ENCODE data around the gene MDK.

The MDK gene

GRCh38 chr11:46391186-46391577 is 9.7 kb downstream of the MDK start:
- Histone ChIP-seq H3K79me1 (ENCODE audit: low read length) (no peaks in the 10 kb centered on the region), H3K4me3 (ENCODE audit: low read length) (no peak overlapping the region), H3K36me3 (ENCODE audit: control insufficient read depth, insufficient read depth, low read length) (no peaks in the 10 kb centered on the region), H4K8ac (ENCODE audit: low read depth, low read length) (no peak overlapping the region), H3K4me1 (ENCODE audit: control insufficient read depth, low read depth, low read length) (peaks cover 6% of the 10 kb centered on the region), H3K79me2 (ENCODE audit: control insufficient read depth, insufficient read depth, low read length) (no peaks in the 10 kb centered on the region), H3K56ac (ENCODE audit: low read length) (no peak overlapping the region), H3K18ac (ENCODE audit: low read length) (no peak overlapping the region), H3K23ac (ENCODE audit: low read length) (no peak overlapping the region), H3K4ac (ENCODE audit: low read depth, low read length) (no peak overlapping the region), H2BK120ac (ENCODE audit: low read depth, low read length) (no peak overlapping the region), H2BK5ac (ENCODE audit: low read length) (no peak overlapping the region), H3K27me3 (ENCODE audit: insufficient read depth, low read length, poor library complexity) (peaks cover 16% of the 10 kb centered on the region), H3K9ac (ENCODE audit: low read length) (no peak overlapping the region), H2BK15ac (replicated peaks; ENCODE audit: low read depth) (no peak overlapping the region), H4K5ac (ENCODE audit: low read length) (no peak overlapping the region), H3K27ac (ENCODE audit: low read depth, low read length) (no peak overlapping the region), H3K4me2 (ENCODE audit: low read length) (peak overlapping the region; percentile 25), H2AK5ac (ENCODE audit: low read length) (no peak overlapping the region)
- DNase-seq, result no peak
- WGBS (ENCODE audit: extremely low coverage, insufficient coverage, low lambda C conversion rate), result no CpG with 5 or more reads among the region's 31 CpGs

GRCh38 chr11:46391578-46392420 is 10.3 kb downstream of the MDK start, which contains the start of gene CHRM4:
Gene CHRM4 (minus strand): TSS chr11:46391776. CDS start chr11:46386557, 5,219 bp downstream.
- H3K4me2 ChIP-seq (ENCODE audit: low read length), result peak within 1 kb of the TSS; percentile 71
- H3K4ac ChIP-seq (ENCODE audit: low read depth, low read length), result no peak within 1 kb of the TSS
- peaks cover 16% of the 10 kb centered on the region for H3K27me3 ChIP-seq (ENCODE audit: insufficient read depth, low read length, poor library complexity)
- H3K18ac ChIP-seq (ENCODE audit: low read length), result no peak within 1 kb of the TSS
- H3K79me2 ChIP-seq (ENCODE audit: control insufficient read depth, insufficient read depth, low read length), result no peaks in the 10 kb centered on the region
- DNase-seq, result peak; percentile 52
- H2BK15ac ChIP-seq (replicated peaks; ENCODE audit: low read depth), result no peak within 1 kb of the TSS
- H3K27ac ChIP-seq (ENCODE audit: low read depth, low read length), result no peak within 1 kb of the TSS
- no peak within 1 kb of the TSS for H3K4me3 ChIP-seq (ENCODE audit: low read length)
- no peaks in the 10 kb centered on the region for H3K79me1 ChIP-seq (ENCODE audit: low read length)
- no peak within 1 kb of the TSS for H4K5ac ChIP-seq (ENCODE audit: low read length)
- peak within 1 kb of the TSS; percentile 42 for H3K56ac ChIP-seq (ENCODE audit: low read length)
- H3K9ac ChIP-seq (ENCODE audit: low read length), result no peak within 1 kb of the TSS
- no peak within 1 kb of the TSS for H3K23ac ChIP-seq (ENCODE audit: low read length)
- no peaks in the 10 kb centered on the region for H3K36me3 ChIP-seq (ENCODE audit: control insufficient read depth, insufficient read depth, low read length)
- H3K4me1 ChIP-seq (ENCODE audit: control insufficient read depth, low read depth, low read length), result peaks cover 6% of the 10 kb centered on the region
- no CpG with 5 or more reads among the region's 123 CpGs for WGBS (ENCODE audit: extremely low coverage, insufficient coverage, low lambda C conversion rate)
- H2BK5ac ChIP-seq (ENCODE audit: low read length), result no peak within 1 kb of the TSS
- H2AK5ac ChIP-seq (ENCODE audit: low read length), result no peak within 1 kb of the TSS
- no peak within 1 kb of the TSS for H2BK120ac ChIP-seq (ENCODE audit: low read depth, low read length)
- no peak within 1 kb of the TSS for H4K8ac ChIP-seq (ENCODE audit: low read depth, low read length)

GRCh38 chr11:46392421-46393230 is 11.2 kb downstream of the MDK start:
- WGBS (ENCODE audit: extremely low coverage, insufficient coverage, low lambda C conversion rate), result no CpG with 5 or more reads among the region's 71 CpGs

GRCh38 chr11:46393231-46393616 is 11.8 kb downstream of the MDK start:
- no CpG with 5 or more reads among the region's 4 CpGs for WGBS (ENCODE audit: extremely low coverage, insufficient coverage, low lambda C conversion rate)
- Histone ChIP-seq H3K18ac (ENCODE audit: low read length) (no peak overlapping the region), H3K4me3 (ENCODE audit: low read length) (no peak overlapping the region)

More at GRCh38 chr11:46392421-46393230, 11.2 kb downstream of the MDK start:
- H2BK5ac ChIP-seq (ENCODE audit: low read length), result no peak overlapping the region
- H3K4me1 ChIP-seq (ENCODE audit: control insufficient read depth, low read depth, low read length), result peaks cover 6% of the 10 kb centered on the region
- no peak overlapping the region for H4K5ac ChIP-seq (ENCODE audit: low read length)
- no peak overlapping the region for H4K8ac ChIP-seq (ENCODE audit: low read depth, low read length)
- peak; percentile 90 for DNase-seq
- no peak overlapping the region for H2BK120ac ChIP-seq (ENCODE audit: low read depth, low read length)
- H3K79me2 ChIP-seq (ENCODE audit: control insufficient read depth, insufficient read depth, low read length), result no peaks in the 10 kb centered on the region
- no peak overlapping the region for H2AK5ac ChIP-seq (ENCODE audit: low read length)
- H3K79me1 ChIP-seq (ENCODE audit: low read length), result no peaks in the 10 kb centered on the region
- H3K27ac ChIP-seq (ENCODE audit: low read depth, low read length), result no peak overlapping the region
- H3K18ac ChIP-seq (ENCODE audit: low read length), result no peak overlapping the region
- no peaks in the 10 kb centered on the region for H3K36me3 ChIP-seq (ENCODE audit: control insufficient read depth, insufficient read depth, low read length)
- no peak overlapping the region for H3K4ac ChIP-seq (ENCODE audit: low read depth, low read length)
- no peak overlapping the region for H3K4me3 ChIP-seq (ENCODE audit: low read length)
- no peak overlapping the region for H3K9ac ChIP-seq (ENCODE audit: low read length)
- H2BK15ac ChIP-seq (replicated peaks; ENCODE audit: low read depth), result no peak overlapping the region
- H3K56ac ChIP-seq (ENCODE audit: low read length), result no peak overlapping the region
- no peak overlapping the region for H3K23ac ChIP-seq (ENCODE audit: low read length)
- peak overlapping the region; percentile 71 for H3K4me2 ChIP-seq (ENCODE audit: low read length)
- H3K27me3 ChIP-seq (ENCODE audit: insufficient read depth, low read length, poor library complexity), result peaks cover 16% of the 10 kb centered on the region

GRCh38 chr11:46393759-46394158 is 12.3 kb downstream of the MDK start:
- Histone ChIP-seq H3K4me1 (ENCODE audit: control insufficient read depth, low read depth, low read length) (no peaks in the 10 kb centered on the region), H3K36me3 (ENCODE audit: control insufficient read depth, insufficient read depth, low read length) (no peaks in the 10 kb centered on the region), H3K56ac (ENCODE audit: low read length) (no peak overlapping the region), H4K5ac (ENCODE audit: low read length) (no peak overlapping the region), H3K79me2 (ENCODE audit: control insufficient read depth, insufficient read depth, low read length) (no peaks in the 10 kb centered on the region), H3K4ac (ENCODE audit: low read depth, low read length) (no peak overlapping the region), H3K4me2 (ENCODE audit: low read length) (no peak overlapping the region), H2BK120ac (ENCODE audit: low read depth, low read length) (no peak overlapping the region), H3K27me3 (ENCODE audit: insufficient read depth, low read length, poor library complexity) (peaks cover 16% of the 10 kb centered on the region), H4K8ac (ENCODE audit: low read depth, low read length) (no peak overlapping the region), H3K27ac (ENCODE audit: low read depth, low read length) (no peak overlapping the region), H3K4me3 (ENCODE audit: low read length) (no peak overlapping the region), H2BK5ac (ENCODE audit: low read length) (no peak overlapping the region), H3K9ac (ENCODE audit: low read length) (no peak overlapping the region), H3K18ac (ENCODE audit: low read length) (no peak overlapping the region), H2AK5ac (ENCODE audit: low read length) (no peak overlapping the region), H2BK15ac (replicated peaks; ENCODE audit: low read depth) (no peak overlapping the region), H3K79me1 (ENCODE audit: low read length) (no peaks in the 10 kb centered on the region), H3K23ac (ENCODE audit: low read length) (no peak overlapping the region)
- WGBS (ENCODE audit: extremely low coverage, insufficient coverage, low lambda C conversion rate), result no CpG with 5 or more reads among the region's 4 CpGs
- no peak for DNase-seq

More at GRCh38 chr11:46393231-46393616, 11.8 kb downstream of the MDK start:
- peaks cover 3% of the 10 kb centered on the region for H3K4me1 ChIP-seq (ENCODE audit: control insufficient read depth, low read depth, low read length)
- no peaks in the 10 kb centered on the region for H3K79me1 ChIP-seq (ENCODE audit: low read length)
- no peak overlapping the region for H2BK15ac ChIP-seq (replicated peaks; ENCODE audit: low read depth)
- no peak overlapping the region for H3K9ac ChIP-seq (ENCODE audit: low read length)
- H4K5ac ChIP-seq (ENCODE audit: low read length), result no peak overlapping the region
- no peak for DNase-seq
- no peaks in the 10 kb centered on the region for H3K79me2 ChIP-seq (ENCODE audit: control insufficient read depth, insufficient read depth, low read length)
- H2BK120ac ChIP-seq (ENCODE audit: low read depth, low read length), result no peak overlapping the region
- no peak overlapping the region for H3K27ac ChIP-seq (ENCODE audit: low read depth, low read length)
- no peak overlapping the region for H4K8ac ChIP-seq (ENCODE audit: low read depth, low read length)
- H3K23ac ChIP-seq (ENCODE audit: low read length), result no peak overlapping the region
- H2BK5ac ChIP-seq (ENCODE audit: low read length), result no peak overlapping the region
- no peak overlapping the region for H2AK5ac ChIP-seq (ENCODE audit: low read length)
- H3K27me3 ChIP-seq (ENCODE audit: insufficient read depth, low read length, poor library complexity), result peaks cover 16% of the 10 kb centered on the region
- H3K4me2 ChIP-seq (ENCODE audit: low read length), result no peak overlapping the region
- H3K36me3 ChIP-seq (ENCODE audit: control insufficient read depth, insufficient read depth, low read length), result no peaks in the 10 kb centered on the region
- no peak overlapping the region for H3K4ac ChIP-seq (ENCODE audit: low read depth, low read length)
- H3K56ac ChIP-seq (ENCODE audit: low read length), result no peak overlapping the region
